VCaP (cell line): ENCODE data around the gene RPS6KL1.

Experiments used
- H3K27ac ChIP-seq: fragments of 450-650 bp; 2 replicates; pipeline ENCODE4 v1.5.1; 2017
- TF ChIP-seq, protein P1 (sequence below): fragments of 450-650 bp; conservative IDR thresholded peaks from 2 replicates; pipeline ENCODE4 v1.5.1; 2017; ENCODE audit warnings: mild to moderate bottlenecking, moderate library complexity

RPS6KL1 gene

DNA sequence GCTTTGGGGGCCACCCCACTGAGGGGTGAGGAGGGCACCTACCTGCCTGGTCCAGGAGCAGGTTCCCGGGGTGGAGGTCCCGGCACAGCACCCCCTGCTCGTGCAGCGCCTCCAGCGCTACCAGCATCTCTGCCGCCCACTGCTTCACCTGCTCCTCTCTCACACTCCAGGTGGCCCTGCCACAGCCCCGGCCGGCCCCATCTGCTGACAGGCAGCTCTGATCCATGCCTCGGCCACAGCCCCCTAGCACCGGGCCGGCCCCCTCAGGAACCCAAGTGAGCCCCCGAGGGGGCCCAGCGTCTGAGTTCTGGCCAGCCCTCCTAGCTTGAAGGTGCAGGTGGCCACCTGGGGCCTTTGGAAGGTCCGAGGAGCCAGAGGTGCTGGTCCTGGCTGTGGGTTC is 13.6 kb downstream of the RPS6KL1 start:
- TF ChIP-seq, protein P1, sequence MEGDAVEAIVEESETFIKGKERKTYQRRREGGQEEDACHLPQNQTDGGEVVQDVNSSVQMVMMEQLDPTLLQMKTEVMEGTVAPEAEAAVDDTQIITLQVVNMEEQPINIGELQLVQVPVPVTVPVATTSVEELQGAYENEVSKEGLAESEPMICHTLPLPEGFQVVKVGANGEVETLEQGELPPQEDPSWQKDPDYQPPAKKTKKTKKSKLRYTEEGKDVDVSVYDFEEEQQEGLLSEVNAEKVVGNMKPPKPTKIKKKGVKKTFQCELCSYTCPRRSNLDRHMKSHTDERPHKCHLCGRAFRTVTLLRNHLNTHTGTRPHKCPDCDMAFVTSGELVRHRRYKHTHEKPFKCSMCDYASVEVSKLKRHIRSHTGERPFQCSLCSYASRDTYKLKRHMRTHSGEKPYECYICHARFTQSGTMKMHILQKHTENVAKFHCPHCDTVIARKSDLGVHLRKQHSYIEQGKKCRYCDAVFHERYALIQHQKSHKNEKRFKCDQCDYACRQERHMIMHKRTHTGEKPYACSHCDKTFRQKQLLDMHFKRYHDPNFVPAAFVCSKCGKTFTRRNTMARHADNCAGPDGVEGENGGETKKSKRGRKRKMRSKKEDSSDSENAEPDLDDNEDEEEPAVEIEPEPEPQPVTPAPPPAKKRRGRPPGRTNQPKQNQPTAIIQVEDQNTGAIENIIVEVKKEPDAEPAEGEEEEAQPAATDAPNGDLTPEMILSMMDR: no peak
- H3K27ac ChIP-seq: no peak overlapping the region

DNA sequence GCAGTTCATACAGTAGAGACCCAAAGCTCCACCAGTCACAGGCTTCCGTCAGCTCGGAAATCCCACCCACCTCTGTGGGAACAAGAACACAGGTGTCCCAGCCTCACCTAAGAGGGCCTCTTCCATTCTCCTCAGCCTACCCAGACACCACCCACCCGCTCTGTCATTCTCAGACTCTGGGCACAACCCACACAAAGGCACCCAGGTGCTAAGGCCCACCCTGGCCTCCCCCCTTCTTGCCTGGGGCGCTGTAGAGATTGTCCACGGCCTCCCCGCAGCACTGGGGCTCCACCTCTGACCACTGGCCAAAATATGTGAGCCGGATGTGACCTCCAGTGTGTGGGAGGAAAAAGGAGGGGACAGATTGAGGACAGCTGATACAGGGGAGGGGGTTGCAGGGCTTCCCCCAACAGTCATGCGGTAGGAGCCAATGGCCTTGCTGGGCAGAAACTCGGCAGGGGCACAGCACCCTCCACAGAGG is 14.2 kb downstream of the RPS6KL1 start:
- TF ChIP-seq, protein P1: no peak
- no peak overlapping the region for H3K27ac ChIP-seq

DNA sequence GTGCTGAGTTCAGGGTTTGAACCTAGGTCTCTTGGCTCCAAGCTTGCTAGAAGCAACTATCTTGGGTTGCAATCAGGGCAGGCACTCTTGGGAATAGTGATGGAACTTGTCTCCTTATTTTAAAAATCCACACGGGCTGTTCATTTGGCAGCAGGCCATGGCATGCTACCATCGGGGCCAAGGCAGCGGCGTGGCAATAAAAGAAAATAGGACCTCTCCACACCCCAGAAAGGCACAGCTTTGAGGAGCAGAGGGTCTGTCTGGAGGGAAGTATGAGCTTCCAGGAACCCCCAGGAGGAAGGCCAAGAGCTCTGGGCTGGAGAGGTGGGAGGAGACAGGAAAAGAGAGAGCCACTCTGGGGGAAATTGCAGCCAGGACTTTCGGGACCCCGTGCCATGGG is 15.3 kb downstream of the RPS6KL1 start:
- no peak overlapping the region for H3K27ac ChIP-seq
- TF ChIP-seq, protein P1: no peak

DNA sequence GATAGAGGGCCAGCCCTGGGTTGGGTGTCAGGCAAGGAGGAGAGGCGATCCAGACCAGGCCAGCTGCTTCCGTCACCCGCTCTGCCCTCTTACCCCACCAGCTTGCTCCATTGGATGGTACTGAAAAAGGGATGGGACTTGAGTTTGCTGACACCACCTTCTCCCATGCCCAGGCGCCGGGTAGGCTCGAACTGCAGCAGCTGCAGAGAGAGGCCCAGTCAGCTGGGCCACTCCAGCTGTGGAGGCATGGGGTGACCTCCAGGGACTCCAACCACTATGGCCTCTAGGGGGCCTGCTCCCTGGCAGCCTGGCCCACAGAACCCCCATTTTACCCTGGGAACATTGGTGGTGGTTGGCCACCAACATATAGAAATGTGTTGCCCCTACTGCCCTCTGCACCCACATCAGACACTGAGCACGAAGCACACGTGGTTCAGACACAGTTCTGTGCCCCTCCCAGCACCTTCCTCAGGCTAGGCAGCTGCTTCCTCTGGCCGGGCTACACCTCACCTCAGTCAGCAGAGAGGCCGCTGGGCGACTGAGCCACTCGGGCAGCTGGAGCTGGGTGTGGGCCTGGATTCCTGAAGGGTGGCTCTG is 16.0 kb downstream of the RPS6KL1 start:
- TF ChIP-seq, protein P1: no peak
- H3K27ac ChIP-seq: no peak overlapping the region

DNA sequence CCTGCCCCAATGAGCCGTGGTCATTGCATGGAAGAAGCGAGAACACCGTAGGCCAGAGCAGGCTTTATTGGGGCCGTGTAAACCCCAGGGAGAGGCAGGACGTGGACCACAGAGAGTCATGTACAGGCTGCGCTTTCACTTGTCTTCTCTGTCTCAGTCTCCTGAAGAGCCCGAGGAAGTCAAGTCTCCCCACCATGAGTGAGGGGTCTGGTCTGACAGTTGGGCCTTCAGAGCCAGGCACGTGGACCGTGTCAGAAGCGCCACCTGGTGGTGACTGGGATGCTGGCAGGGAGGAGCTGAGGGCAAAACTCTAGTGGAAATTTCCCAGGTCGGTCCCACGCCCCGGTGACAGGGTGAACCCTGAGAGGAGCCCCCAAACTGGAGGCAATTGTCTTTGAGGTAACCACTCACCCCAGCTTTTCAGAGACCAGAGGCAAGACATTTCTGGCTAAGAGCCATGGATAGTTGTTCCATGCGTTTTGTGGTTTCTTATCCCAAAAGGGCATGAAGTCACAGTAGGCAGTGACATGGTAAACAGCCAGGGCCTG is 17.4 kb downstream of the RPS6KL1 start:
- H3K27ac ChIP-seq: no peak overlapping the region
- TF ChIP-seq, protein P1: peak; percentile 93

DNA sequence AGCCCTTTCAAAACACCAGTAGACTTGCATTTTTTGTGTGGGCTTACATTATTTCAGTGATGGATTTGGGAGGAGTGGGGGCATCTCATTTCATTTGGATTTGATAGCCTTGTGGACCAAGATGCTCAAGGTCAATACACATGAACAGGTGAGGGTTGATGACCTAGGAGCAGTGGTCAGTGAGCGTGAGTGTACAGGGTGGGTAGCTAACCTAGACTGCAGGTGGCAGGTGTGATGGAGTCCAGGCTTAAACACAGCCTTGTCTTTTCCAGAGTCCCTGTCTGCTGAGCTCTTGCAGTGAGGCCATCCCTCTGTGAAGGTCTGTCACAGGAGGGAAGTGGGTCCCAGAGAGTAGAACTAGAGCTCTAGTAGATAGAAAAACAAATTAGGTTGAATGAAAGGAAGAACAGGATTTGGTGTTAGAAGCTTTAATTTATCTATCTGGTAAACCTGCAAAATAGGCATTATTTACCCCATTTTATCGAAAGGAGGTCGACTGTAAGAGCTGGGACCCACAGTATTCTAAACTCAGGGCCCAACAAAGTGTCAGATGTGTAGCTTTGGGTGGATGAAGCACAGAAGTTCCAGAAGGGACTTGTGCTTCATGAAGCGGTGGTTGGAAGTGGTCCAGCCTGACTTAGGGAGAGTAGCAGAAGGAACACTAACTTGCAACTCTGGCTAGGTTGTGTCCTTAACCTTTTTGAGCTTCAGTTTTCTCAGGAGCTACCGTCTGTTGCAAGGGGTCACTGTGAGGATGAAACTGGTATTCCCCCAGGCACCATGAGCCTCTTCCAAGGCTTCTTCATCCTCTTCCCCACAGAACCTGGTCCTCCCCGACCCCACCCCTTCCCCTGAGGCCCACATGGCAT is 18.2 kb downstream of the RPS6KL1 start:
- TF ChIP-seq, protein P1: no peak
- no peak overlapping the region for H3K27ac ChIP-seq

DNA sequence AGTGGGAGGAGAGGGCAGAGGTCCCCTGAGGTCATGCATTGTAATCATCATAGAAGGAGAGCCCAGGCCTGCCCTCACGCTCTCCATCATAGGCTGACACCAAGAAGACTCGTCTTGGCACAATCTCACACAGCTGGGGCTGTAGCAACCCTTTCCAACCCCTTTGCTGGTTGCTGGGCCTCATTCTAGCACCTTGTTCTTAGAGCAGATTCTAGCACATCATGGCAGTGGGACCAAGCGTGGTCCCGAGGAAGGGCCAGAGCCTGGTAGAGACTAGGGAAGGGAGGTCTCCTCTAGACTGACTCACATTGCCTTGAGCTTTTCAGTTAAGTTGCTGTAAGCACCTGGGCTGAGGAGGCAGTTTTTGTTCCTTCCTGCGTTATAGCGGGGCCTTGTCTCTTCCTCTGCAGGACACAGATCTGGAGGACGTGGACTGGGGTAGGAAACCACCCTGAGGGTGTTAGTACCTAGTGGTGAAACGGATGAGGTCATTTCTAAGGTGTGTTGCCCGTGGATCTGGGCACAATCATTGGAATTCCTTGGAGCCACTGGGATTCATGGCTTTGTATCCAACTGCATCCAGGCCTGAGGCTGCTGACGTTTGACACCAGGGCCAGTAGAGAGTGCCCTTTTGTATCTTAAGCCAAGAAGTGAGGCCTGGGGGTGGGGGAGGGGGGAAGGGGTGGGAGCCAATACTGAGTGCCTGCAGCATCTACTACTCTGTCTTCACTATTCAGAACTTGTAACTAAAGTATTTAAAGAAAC is 19.9 kb downstream of the RPS6KL1 start:
- no peak overlapping the region for H3K27ac ChIP-seq
- TF ChIP-seq, protein P1: no peak
